ENCODE data around the gene RASGRF2.

DNA sequence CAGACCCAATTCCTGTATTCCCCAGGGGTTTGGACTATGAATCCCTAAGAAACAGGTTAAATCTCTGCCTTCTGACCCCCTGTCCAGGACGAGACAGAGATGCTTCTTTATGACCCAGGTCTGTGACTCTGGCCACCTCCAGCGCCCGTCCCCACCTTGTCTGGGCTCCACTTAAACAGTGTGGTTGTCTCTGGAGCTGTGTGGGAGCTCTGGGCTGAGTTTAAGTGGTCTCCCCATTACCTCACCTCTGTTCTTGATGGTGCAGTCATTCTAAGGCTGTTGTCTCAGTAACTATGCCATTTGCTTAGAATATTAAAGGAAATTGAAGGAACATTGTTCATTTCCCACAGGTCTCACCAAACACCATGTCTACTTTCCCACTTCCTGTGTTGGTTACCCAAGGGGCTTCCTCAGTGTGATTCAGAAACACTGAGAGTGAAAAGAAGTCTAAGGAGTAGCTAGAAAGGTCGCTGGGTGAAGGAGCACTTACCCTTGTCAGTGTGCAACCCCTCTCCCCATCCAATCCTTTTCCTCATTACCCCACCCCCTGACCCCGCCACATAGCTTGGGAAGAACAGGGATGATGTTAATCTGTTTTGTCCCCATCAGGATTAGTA lies 145.2 kb downstream of the RASGRF2 start:
- TF ChIP-seq, protein P1, sequence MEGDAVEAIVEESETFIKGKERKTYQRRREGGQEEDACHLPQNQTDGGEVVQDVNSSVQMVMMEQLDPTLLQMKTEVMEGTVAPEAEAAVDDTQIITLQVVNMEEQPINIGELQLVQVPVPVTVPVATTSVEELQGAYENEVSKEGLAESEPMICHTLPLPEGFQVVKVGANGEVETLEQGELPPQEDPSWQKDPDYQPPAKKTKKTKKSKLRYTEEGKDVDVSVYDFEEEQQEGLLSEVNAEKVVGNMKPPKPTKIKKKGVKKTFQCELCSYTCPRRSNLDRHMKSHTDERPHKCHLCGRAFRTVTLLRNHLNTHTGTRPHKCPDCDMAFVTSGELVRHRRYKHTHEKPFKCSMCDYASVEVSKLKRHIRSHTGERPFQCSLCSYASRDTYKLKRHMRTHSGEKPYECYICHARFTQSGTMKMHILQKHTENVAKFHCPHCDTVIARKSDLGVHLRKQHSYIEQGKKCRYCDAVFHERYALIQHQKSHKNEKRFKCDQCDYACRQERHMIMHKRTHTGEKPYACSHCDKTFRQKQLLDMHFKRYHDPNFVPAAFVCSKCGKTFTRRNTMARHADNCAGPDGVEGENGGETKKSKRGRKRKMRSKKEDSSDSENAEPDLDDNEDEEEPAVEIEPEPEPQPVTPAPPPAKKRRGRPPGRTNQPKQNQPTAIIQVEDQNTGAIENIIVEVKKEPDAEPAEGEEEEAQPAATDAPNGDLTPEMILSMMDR (IDR thresholded peaks at IDR 0.05; ENCODE audit: low read depth, low read length, poor library complexity, severe bottlenecking), result no peak
- no peak for TF ChIP-seq EZH2phosphoT487 (IDR thresholded peaks at IDR 0.05; ENCODE audit: borderline replicate concordance, low read length)
